SJCRH30 (cell line): ENCODE measurements around the gene CCR5. TPM values are rescaled to one million over a fixed set of nuclear protein-coding genes. Genes with fewer than 3 reads are reported as not detected.
"Not testable (repeated sequence)": the region's sequence is repeated elsewhere in the genome, so short reads cannot be mapped to it uniquely, and the experiment has no call there.

Experiments used
- DNase-seq, 2 experiments: peaks; one replicate each; pipeline ENCODE4 v3.0.0-alpha.2; 2015 to 2020
- H3K27ac ChIP-seq: fragments of 250-450 bp; sonication (Bioruptor Pico); 2 replicates; pipeline ENCODE4 v1.5.1; 2020; ENCODE audit warnings: mild to moderate bottlenecking, moderate library complexity
- H3K27me3 ChIP-seq: fragments of 250-450 bp; sonication (Bioruptor Pico); 2 replicates; pipeline ENCODE4 v1.5.1; 2020; ENCODE audit warnings: mild to moderate bottlenecking, moderate library complexity
- H3K36me3 ChIP-seq: fragments of 250-450 bp; sonication (Bioruptor Pico); 2 replicates; pipeline ENCODE4 v1.5.1; 2020; ENCODE audit warnings: mild to moderate bottlenecking, moderate library complexity
- H3K4me1 ChIP-seq: fragments of 250-450 bp; sonication (Bioruptor Pico); 2 replicates; pipeline ENCODE4 v1.5.1; 2020; ENCODE audit warnings: mild to moderate bottlenecking, moderate library complexity
- H3K4me3 ChIP-seq: fragments of 250-450 bp; sonication (Bioruptor Pico); 2 replicates; pipeline ENCODE4 v1.5.1; 2020; ENCODE audit warnings: mild to moderate bottlenecking, moderate library complexity
- H3K9me3 ChIP-seq: fragments of 250-450 bp; sonication (Bioruptor Pico); replicated peaks from 2 replicates; pipeline ENCODE4 v1.5.1; 2020; ENCODE audit warnings: mild to moderate bottlenecking, moderate library complexity
- total RNA-seq: library from RNA; depleted of rRNA; stranded (reverse); fragments of >200 nt; shearing (Covaris generic); gene quantifications from 2 replicates; pipeline ENCODE4 v1.2.3, GENCODE V29; 2014

CCR5 gene
- total RNA-seq, 1 experiment from 2014 or later = not detected

DNA sequence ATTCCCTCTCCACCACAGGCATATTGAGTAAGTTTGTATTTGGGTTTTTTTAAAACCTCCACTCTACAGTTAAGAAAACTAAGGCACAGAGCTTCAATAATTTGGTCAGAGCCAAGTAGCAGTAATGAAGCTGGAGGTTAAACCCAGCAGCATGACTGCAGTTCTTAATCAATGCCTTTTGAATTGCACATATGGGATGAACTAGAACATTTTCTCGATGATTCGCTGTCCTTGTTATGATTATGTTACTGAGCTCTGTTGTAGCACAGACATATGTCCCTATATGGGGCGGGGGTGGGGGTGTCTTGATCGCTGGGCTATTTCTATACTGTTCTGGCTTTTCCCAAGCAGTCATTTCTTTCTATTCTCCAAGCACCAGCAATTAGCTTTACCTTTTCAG is 1.6 kb upstream of the CCR5 start:
- H3K36me3 ChIP-seq = no peaks in the 10 kb centered on the region
- no peak overlapping the region for H3K27ac ChIP-seq
- no peak for DNase-seq
- H3K4me3 ChIP-seq = no peak overlapping the region
- H3K4me1 ChIP-seq = no peaks in the 10 kb centered on the region
- H3K9me3 ChIP-seq = no peaks in the 10 kb centered on the region
- H3K27me3 ChIP-seq = no peaks in the 10 kb centered on the region; the same call in 1 of the 2 replicates

GRCh38 chr3:46369675-46370132 is 1.0 kb upstream of the CCR5 start:
- no peak overlapping the region for H3K4me3 ChIP-seq
- no peaks in the 10 kb centered on the region for H3K9me3 ChIP-seq
- H3K36me3 ChIP-seq = no peaks in the 10 kb centered on the region
- H3K27me3 ChIP-seq = no peaks in the 10 kb centered on the region; the same call in 1 of the 2 replicates
- no peak overlapping the region for H3K27ac ChIP-seq
- no peak for DNase-seq
- no peaks in the 10 kb centered on the region for H3K4me1 ChIP-seq

GRCh38 chr3:46371519-46372340 is 984 bp downstream of the CCR5 start:
- H3K4me3 ChIP-seq = no peak overlapping the region
- no peaks in the 10 kb centered on the region; the same call in 1 of the 2 replicates for H3K27me3 ChIP-seq
- no peak for DNase-seq

GRCh38 chr3:46372492-46373359 is 2.0 kb downstream of the CCR5 start:
- Histone ChIP-seq H3K4me3 (no peak overlapping the region), H3K4me1 (no peaks in the 10 kb centered on the region), H3K27me3 (no peaks in the 10 kb centered on the region; the same call in 1 of the 2 replicates), H3K9me3 (no peaks in the 10 kb centered on the region), H3K27ac (no peak overlapping the region), H3K36me3 (no peaks in the 10 kb centered on the region)
- no peak for DNase-seq

More at GRCh38 chr3:46371519-46372340, 984 bp downstream of the CCR5 start:
- H3K27ac ChIP-seq = no peak overlapping the region
- H3K36me3 ChIP-seq = no peaks in the 10 kb centered on the region
- H3K9me3 ChIP-seq = no peaks in the 10 kb centered on the region
- H3K4me1 ChIP-seq = no peaks in the 10 kb centered on the region

DNA sequence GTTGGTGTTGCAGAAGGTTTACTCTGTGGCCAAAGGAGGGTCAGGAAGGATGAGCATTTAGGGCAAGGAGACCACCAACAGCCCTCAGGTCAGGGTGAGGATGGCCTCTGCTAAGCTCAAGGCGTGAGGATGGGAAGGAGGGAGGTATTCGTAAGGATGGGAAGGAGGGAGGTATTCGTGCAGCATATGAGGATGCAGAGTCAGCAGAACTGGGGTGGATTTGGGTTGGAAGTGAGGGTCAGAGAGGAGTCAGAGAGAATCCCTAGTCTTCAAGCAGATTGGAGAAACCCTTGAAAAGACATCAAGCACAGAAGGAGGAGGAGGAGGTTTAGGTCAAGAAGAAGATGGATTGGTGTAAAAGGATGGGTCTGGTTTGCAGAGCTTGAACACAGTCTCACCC is 4.0 kb downstream of the CCR5 start:
- Histone ChIP-seq H3K27ac (no peak overlapping the region), H3K27me3 (no peaks in the 10 kb centered on the region; the same call in 1 of the 2 replicates), H3K36me3 (no peaks in the 10 kb centered on the region), H3K4me1 (no peaks in the 10 kb centered on the region), H3K4me3 (no peak overlapping the region), H3K9me3 (no peaks in the 10 kb centered on the region)
- DNase-seq = no peak

DNA sequence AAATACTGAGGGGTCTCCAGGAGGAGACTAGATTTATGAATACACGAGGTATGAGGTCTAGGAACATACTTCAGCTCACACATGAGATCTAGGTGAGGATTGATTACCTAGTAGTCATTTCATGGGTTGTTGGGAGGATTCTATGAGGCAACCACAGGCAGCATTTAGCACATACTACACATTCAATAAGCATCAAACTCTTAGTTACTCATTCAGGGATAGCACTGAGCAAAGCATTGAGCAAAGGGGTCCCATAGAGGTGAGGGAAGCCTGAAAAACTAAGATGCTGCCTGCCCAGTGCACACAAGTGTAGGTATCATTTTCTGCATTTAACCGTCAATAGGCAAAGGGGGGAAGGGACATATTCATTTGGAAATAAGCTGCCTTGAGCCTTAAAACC is 4.5 kb downstream of the CCR5 start:
- Histone ChIP-seq H3K9me3 (no peaks in the 10 kb centered on the region), H3K36me3 (no peaks in the 10 kb centered on the region), H3K27me3 (no peaks in the 10 kb centered on the region; the same call in 1 of the 2 replicates), H3K4me3 (no peak overlapping the region), H3K27ac (no peak overlapping the region), H3K4me1 (no peaks in the 10 kb centered on the region)
- DNase-seq = no peak

GRCh38 chr3:46375814-46376213 is 5.1 kb downstream of the CCR5 start:
- no peak for DNase-seq
- H3K4me1 ChIP-seq = no peaks in the 10 kb centered on the region
- H3K27ac ChIP-seq = no peak overlapping the region
- H3K4me3 ChIP-seq = no peak overlapping the region
- H3K27me3 ChIP-seq = no peaks in the 10 kb centered on the region; the same call in 1 of the 2 replicates
- no peaks in the 10 kb centered on the region for H3K9me3 ChIP-seq
- no peaks in the 10 kb centered on the region for H3K36me3 ChIP-seq

DNA sequence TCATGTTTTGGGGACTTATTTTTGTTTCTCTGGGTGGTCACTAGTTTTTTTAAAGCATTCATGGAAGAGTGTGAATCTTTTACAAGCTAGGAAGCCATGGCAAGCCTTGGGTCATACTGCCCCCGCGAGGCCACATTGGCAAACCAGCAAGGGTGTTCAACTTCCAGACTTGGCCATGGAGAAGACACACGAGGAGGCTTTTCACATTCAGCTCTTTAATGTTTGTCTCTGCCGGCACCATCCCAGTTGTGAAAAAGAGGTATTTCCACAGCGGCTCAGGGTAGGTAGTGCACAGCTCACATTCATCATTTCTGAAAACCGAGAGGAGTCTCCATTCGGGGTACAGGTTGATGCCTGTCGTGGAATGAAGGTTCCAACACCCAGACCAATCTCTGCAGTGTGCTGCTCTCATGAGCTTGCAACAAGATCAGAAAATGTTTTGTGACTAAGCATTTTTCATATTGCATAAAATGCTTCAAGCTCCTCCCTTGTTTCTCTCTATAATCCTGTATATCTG is 7.7 kb downstream of the CCR5 start:
- Histone ChIP-seq H3K27ac (no peak overlapping the region), H3K4me3 (no peak overlapping the region), H3K4me1 (no peaks in the 10 kb centered on the region), H3K9me3 (no peaks in the 10 kb centered on the region), H3K27me3 (no peaks in the 10 kb centered on the region; the same call in 1 of the 2 replicates), H3K36me3 (no peaks in the 10 kb centered on the region)
- DNase-seq = peak; percentile 29 to 47

DNA sequence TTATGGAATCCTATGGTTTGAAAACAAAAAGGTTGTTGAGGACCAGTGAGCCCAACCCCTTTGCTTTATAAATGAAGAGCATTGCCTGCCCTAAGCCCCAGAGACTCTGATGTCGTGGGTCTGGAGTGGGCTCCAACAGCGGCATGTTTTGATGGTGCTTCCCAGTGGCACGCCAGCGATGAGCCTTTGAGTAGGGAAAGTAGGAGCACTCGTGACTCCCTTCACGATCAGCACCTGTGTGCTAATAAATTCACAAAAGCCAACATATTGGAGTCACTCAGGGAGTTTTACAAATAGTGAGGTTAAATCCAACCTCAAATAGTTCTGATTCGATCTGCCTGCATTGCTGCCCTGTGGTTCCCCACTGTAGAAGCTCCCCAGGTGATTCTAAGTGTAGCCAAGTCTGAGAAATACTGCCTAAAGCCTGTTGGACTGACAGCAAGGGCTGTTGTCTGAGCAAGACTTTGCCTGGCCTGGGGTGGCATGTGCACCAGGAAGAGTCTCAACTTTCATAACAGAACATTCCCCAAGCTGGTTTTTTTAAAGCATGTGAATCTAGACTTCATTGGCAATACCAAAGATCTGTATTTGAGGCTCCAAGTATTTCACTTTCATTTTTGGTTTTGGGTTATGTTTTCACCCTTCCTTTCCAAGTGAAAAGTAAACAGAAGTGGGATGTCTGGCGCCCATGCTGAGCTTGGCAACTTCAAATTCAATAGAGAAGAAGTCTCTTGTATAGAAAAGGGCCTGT is 9.9 kb downstream of the CCR5 start:
- H3K4me3 ChIP-seq = no peak overlapping the region
- H3K27ac ChIP-seq = no peak overlapping the region
- H3K4me1 ChIP-seq = no peaks in the 10 kb centered on the region
- no peaks in the 10 kb centered on the region for H3K27me3 ChIP-seq
- DNase-seq = no peak
- H3K9me3 ChIP-seq = no peaks in the 10 kb centered on the region
- H3K36me3 ChIP-seq = no peaks in the 10 kb centered on the region

- no peaks in the 10 kb centered on the region for H3K27me3 ChIP-seq
- H3K36me3 ChIP-seq = no peaks in the 10 kb centered on the region
- no peak overlapping the region for H3K4me3 ChIP-seq
Observed at GRCh38 chr3:46381625-46382024, 10.9 kb downstream of the CCR5 start.

DNA sequence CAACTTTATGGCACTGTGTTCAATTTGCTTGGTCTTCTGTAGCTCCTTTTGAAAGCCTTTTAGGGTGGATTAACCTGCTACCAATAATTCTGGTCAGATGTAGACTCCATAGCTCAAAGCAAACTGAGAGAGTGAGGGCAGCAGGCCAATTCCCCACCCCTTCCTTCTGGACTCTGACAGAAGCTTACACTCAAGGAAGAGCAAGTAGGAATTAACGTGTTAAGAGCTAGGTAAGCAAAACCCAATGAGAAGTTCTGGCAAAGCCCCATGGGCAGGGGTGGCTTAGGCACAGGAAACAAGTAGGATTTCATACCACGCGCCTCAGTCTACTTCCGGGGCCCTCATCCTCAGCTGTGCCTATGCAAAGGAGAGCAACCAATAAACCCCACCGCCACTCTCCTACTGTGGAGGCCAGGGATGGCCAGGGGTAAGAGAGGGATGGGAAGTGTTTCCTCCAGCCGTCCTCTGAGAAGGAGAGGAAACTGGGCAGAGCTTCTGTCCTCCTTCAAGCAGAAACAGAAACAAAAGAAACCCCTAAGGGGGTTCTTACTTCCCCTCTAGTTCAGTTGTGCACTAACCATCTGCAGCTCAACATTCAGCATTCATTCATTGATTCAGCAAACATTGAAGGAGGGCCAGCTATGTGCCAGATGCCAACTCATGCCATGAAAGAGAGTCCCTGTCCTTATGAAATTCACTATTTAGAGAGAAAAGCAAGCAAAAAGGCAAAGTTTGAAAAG is 12.6 kb downstream of the CCR5 start:
- Histone ChIP-seq H3K4me1 (no peaks in the 10 kb centered on the region), H3K4me3 (no peak overlapping the region), H3K9me3 (no peaks in the 10 kb centered on the region), H3K27me3 (no peaks in the 10 kb centered on the region), H3K27ac (no peak overlapping the region), H3K36me3 (no peaks in the 10 kb centered on the region)
- DNase-seq = no peak

More at GRCh38 chr3:46381625-46382024, 10.9 kb downstream of the CCR5 start:
- H3K27ac ChIP-seq = no peak overlapping the region
- no peak for DNase-seq
- H3K4me1 ChIP-seq = no peaks in the 10 kb centered on the region
- no peaks in the 10 kb centered on the region for H3K9me3 ChIP-seq

GRCh38 chr3:46383951-46384330 is 13.2 kb downstream of the CCR5 start:
- DNase-seq = no peak
- H3K9me3 ChIP-seq = no peaks in the 10 kb centered on the region
- H3K4me3 ChIP-seq = no peak overlapping the region
- H3K4me1 ChIP-seq = no peaks in the 10 kb centered on the region
- H3K36me3 ChIP-seq = no peaks in the 10 kb centered on the region
- H3K27ac ChIP-seq = no peak overlapping the region
- no peaks in the 10 kb centered on the region for H3K27me3 ChIP-seq

GRCh38 chr3:46386205-46386604 is 15.5 kb downstream of the CCR5 start:
- DNase-seq = no peak
- Histone ChIP-seq H3K4me3 (no peak overlapping the region), H3K27me3 (no peaks in the 10 kb centered on the region), H3K36me3 (no peaks in the 10 kb centered on the region), H3K9me3 (no peaks in the 10 kb centered on the region), H3K27ac (no peak overlapping the region), H3K4me1 (no peaks in the 10 kb centered on the region)

- not testable (repeated sequence) for H3K27ac ChIP-seq, H3K36me3 ChIP-seq, H3K4me3 ChIP-seq, H3K27me3 ChIP-seq, H3K4me1 ChIP-seq, DNase-seq, H3K9me3 ChIP-seq
Observed at GRCh38 chr3:46388847-46389246, 18.1 kb downstream of the CCR5 start.
